Activated CD4-positive, alpha-beta T cell treated with anti-CD3 and anti-CD28 coated beads, Interleukin-2, amount 50 U/mL, for 48 hours (primary cell): ENCODE data around the gene CD164.
"Not testable (repeated sequence)": the region's sequence is repeated elsewhere in the genome, so short reads cannot be mapped to it uniquely, and the experiment has no call there.

ENCODE experiments used
- DNase-seq, 2 experiments: peaks; one replicate each; pipeline ENCODE4 v3.0.0-alpha.2; 2020

CD164 gene

GRCh38 chr6:109340811-109341210 is 41.5 kb downstream of the CD164 start:
- no peak for DNase-seq

- no peak for DNase-seq
These were observed 42.2 kb downstream of the CD164 start for GRCh38 chr6:109339906-109340678.

- no peak for DNase-seq
These were observed 45.9 kb downstream of the CD164 start for GRCh38 chr6:109336221-109336961.

GRCh38 chr6:109333870-109334269 is 48.4 kb downstream of the CD164 start:
- DNase-seq, result not testable (repeated sequence)

GRCh38 chr6:109332748-109333147 is 49.5 kb downstream of the CD164 start:
- no peak for DNase-seq

GRCh38 chr6:109331081-109331480 is 51.2 kb downstream of the CD164 start:
- DNase-seq, result no peak

DNA sequence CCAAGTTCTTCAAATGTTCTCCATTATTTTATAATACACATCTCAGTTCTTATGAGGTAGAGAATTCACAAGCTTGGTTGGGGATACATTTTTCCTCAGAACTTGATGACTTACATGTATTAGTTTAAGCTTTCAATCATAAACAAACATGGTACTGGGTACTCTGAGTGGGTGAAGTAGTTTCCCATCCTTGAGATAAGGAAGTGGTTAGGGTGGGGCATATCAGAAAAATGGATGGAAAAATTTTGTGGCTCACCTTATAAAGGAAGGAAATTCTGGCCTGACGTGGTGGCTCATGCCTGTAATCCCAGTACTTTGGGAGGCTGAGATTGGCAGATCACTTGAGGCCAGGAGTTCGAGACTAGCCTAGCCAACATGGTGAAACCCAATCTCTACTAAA is 52.0 kb downstream of the CD164 start:
- no peak for DNase-seq

DNA sequence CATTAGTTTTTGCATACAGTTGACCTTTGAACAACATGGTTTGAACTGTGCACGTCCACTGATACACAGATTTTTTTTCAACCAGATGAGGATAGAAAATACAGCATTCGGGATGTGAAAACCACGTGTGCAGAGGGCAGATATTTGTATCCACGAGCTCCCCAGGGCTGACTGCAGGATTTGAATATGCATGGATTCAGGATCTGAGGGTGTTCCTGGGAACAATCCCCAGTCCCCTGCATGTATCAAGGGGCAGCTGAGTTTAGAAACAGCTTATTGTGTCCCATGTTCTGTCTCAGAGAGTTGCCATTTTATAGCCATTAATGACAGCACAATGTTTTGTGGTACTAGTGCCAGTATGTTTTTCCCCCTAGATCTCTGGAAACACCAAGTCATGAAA is 53.6 kb downstream of the CD164 start:
- DNase-seq, result no peak

GRCh38 chr6:109327959-109328358 is 54.3 kb downstream of the CD164 start:
- DNase-seq, result no peak

GRCh38 chr6:109327491-109327890 is 54.8 kb downstream of the CD164 start:
- no peak for DNase-seq

- no peak for DNase-seq
These were observed 55.9 kb downstream of the CD164 start for GRCh38 chr6:109326351-109326750.

DNA sequence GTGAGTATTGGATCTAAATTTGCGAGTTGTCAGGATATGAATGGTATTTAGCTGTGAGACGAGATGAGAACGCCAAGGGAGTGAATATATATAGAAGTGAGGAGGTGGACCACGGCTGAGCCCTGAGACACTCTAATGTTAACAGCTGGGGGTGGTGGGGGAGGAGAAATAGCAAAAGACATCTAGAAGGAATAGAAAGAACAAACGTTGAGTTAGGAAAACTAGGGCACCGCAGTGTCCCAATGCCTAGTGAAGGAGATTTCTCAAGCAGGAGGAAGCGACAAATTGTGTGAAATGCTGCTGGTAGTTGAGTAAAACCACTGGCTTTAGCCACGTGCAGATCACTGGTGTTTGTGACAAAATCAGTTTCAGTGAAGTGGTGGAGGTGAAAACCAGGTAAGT is 56.9 kb downstream of the CD164 start:
- no peak for DNase-seq

- no peak for DNase-seq
These were observed 59.0 kb downstream of the CD164 start for GRCh38 chr6:109323241-109323640.

- DNase-seq, result no peak
These were observed 59.4 kb downstream of the CD164 start for GRCh38 chr6:109322825-109323224.

- DNase-seq, result no peak
These were observed 60.5 kb downstream of the CD164 start for GRCh38 chr6:109321752-109322151.

DNA sequence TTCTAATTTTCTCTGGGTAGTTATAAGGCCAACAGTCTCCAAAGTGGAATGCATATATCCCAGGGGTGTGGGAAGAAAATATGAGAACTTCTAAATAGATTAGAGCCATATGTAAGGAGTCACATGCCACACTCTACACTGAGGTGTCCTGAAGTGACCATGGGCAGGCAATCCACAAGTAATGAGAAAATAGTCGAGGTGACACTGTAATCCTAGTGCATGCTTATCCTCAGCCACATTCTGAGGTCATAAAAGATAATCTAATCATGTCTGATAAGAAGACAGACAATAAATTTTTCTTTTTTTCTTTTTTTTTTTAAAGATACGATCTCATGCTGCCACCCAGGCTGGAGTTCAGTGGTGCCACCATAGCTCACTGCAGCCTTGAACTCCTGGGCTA is 62.2 kb downstream of the CD164 start:
- DNase-seq, result no peak

GRCh38 chr6:109318328-109318876 is 63.9 kb downstream of the CD164 start:
- DNase-seq, result no peak

- no peak for DNase-seq
These were observed 65.4 kb downstream of the CD164 start for GRCh38 chr6:109316909-109317308.
